K562 (cell line): ENCODE results near the gene LY6G6F. TPM values are rescaled to one million over a fixed set of nuclear protein-coding genes. Genes with fewer than 3 reads are reported as not detected.

Experiments
- KLF16 ChIP-seq: IDR thresholded peaks from 2 replicates; pipeline ENCODE4 v1.6.1; 2016; ENCODE audit warnings: antibody characterized with exemption
- SUPT5H ChIP-seq: fragments of 450-650 bp; IDR thresholded peaks from 2 replicates; pipeline ENCODE4 v1.6.1; 2016
- TAF7 ChIP-seq: fragments of 450-650 bp; IDR thresholded peaks from 2 replicates; pipeline ENCODE4 v1.6.1; 2016; ENCODE audit warnings: missing genetic modification characterization, missing compliant biosample characterization
- ZBTB1 ChIP-seq: sonication (generic); formaldehyde crosslinking; IDR thresholded peaks from 2 replicates; pipeline ENCODE4 v1.8.1; 2023; ENCODE audit warnings: missing genetic modification reagents, low read depth, mild to moderate bottlenecking, borderline replicate concordance
- ZNF668 ChIP-seq: fragments of 250-450 bp; sonication (Bioruptor Pico); IDR thresholded peaks from 2 replicates; pipeline ENCODE4 v1.8.0; 2022; ENCODE audit warnings: mild to moderate bottlenecking, inconsistent platforms
- ZNF830 ChIP-seq: fragments of 250-450 bp; sonication (Bioruptor Pico); IDR thresholded peaks from 2 replicates; pipeline ENCODE4 v1.5.0; 2021; ENCODE audit warnings: mild to moderate bottlenecking
- polyA plus RNA-seq, 8 experiments: library from polyadenylated mRNA; depleted of rRNA in 4 of 8; stranded (reverse) in 5 of 8; unstranded in 3 of 8; fragments of >200 nt; fragmentation: Nextera tagmentation in 2 of 8; fragmentation: Illumina TruSeq in 1 of 8; extraction: Ambion mirVana in 2 of 8; extraction: Trizol in 1 of 8; gene quantifications; 2 replicates each; pipeline versions ENCODE4 v1.2.1 to v1.2.3, GENCODE V29; 2011 to 2014; ENCODE audit warnings: inconsistent platforms in 1 of 8, missing spikeins in 1 of 8
- total RNA-seq, 7 experiments: library from RNA; depleted of rRNA in 6 of 7; stranded (reverse); fragments of >200 nt in 6 of 7; fragmentation: Illumina TruSeq in 2 of 7; extraction: Trizol in 2 of 7; gene quantifications; 2 replicates each; pipeline versions ENCODE4 v1.2.1 to v1.2.3, GENCODE V29; 2011 to 2021; ENCODE audit warnings: low replicate concordance in 1 of 7
- TF ChIP-seq, protein P1 (sequence below): sonication (generic); formaldehyde crosslinking; IDR thresholded peaks from 2 replicates; pipeline ENCODE4 v1.8.1; 2023; ENCODE audit warnings: mild to moderate bottlenecking, missing genetic modification reagents
- TF ChIP-seq, protein P2 (sequence below): sonication (generic); formaldehyde crosslinking; IDR thresholded peaks from 2 replicates; pipeline ENCODE4 v1.8.1; 2023; ENCODE audit warnings: mild to moderate bottlenecking, missing genetic modification reagents
- TF ChIP-seq, protein P3 (sequence below): sonication (generic); formaldehyde crosslinking; IDR thresholded peaks from 2 replicates; pipeline ENCODE4 v1.8.0; 2022; ENCODE audit warnings: missing genetic modification reagents, mild to moderate bottlenecking, borderline replicate concordance
- TF ChIP-seq, protein P4 (sequence below): sonication (generic); formaldehyde crosslinking; IDR thresholded peaks from 2 replicates; pipeline ENCODE4 v1.8.1; 2022; ENCODE audit warnings: missing genetic modification reagents

LY6G6F gene
- total and polyA plus RNA-seq, 9 of the 15 experiments (the other 6 are each of a cell fraction or from before 2014, with no cell fraction given): 0.14 to 0.50 (median 0.28) TPM; not detected in 2

DNA sequence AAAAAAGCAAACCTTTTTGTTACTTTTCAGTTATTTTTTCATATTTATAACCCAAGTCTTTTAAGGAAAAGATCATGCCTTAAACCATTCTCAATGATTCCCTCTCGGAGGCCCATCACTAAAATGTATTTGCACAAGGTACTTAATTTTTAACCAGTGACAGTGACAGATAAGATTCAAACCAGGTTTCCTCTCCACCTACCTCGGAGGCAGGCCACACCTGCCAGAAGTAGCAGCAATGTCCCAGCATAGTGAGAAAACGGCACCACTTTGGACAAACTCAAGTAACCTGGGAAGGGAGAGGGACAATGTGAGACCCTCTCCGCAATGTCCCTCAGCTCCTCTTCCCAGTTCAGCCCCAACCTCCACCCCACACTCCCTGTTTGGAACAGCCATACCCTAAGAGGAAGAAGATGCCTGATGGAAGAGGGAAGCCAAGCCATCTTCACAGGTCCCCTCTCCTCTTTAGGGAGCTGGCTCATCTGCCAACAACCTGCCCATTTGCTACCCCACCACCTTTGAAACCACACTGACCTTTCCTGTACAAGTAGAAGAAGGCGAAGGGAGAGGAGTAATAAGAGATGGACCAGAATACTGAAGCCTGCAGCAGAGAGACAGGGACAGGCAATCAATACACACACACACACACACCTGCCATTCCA is 5.8 kb upstream of the LY6G6F start (continued):
- TF ChIP-seq, protein P1, sequence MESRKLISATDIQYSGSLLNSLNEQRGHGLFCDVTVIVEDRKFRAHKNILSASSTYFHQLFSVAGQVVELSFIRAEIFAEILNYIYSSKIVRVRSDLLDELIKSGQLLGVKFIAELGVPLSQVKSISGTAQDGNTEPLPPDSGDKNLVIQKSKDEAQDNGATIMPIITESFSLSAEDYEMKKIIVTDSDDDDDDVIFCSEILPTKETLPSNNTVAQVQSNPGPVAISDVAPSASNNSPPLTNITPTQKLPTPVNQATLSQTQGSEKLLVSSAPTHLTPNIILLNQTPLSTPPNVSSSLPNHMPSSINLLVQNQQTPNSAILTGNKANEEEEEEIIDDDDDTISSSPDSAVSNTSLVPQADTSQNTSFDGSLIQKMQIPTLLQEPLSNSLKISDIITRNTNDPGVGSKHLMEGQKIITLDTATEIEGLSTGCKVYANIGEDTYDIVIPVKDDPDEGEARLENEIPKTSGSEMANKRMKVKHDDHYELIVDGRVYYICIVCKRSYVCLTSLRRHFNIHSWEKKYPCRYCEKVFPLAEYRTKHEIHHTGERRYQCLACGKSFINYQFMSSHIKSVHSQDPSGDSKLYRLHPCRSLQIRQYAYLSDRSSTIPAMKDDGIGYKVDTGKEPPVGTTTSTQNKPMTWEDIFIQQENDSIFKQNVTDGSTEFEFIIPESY (CRISPR knock-in tag): no peak
- TF ChIP-seq ZNF830 (CRISPR knock-in tag): no peak
- TF ChIP-seq, protein P2, sequence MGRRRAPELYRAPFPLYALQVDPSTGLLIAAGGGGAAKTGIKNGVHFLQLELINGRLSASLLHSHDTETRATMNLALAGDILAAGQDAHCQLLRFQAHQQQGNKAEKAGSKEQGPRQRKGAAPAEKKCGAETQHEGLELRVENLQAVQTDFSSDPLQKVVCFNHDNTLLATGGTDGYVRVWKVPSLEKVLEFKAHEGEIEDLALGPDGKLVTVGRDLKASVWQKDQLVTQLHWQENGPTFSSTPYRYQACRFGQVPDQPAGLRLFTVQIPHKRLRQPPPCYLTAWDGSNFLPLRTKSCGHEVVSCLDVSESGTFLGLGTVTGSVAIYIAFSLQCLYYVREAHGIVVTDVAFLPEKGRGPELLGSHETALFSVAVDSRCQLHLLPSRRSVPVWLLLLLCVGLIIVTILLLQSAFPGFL (CRISPR knock-in tag): peak; percentile 42; the same call in 1 of the 2 replicates
- TF ChIP-seq KLF16: no peak
- TF ChIP-seq TAF7 (tag): 0 out of 2 replicates have a peak, but pooled peaks have one; percentile 13
- peak; percentile 29; the same call in 1 of the 2 replicates for TF ChIP-seq SUPT5H
- no peak for TF ChIP-seq ZNF668 (CRISPR knock-in tag)
- TF ChIP-seq, protein P3, sequence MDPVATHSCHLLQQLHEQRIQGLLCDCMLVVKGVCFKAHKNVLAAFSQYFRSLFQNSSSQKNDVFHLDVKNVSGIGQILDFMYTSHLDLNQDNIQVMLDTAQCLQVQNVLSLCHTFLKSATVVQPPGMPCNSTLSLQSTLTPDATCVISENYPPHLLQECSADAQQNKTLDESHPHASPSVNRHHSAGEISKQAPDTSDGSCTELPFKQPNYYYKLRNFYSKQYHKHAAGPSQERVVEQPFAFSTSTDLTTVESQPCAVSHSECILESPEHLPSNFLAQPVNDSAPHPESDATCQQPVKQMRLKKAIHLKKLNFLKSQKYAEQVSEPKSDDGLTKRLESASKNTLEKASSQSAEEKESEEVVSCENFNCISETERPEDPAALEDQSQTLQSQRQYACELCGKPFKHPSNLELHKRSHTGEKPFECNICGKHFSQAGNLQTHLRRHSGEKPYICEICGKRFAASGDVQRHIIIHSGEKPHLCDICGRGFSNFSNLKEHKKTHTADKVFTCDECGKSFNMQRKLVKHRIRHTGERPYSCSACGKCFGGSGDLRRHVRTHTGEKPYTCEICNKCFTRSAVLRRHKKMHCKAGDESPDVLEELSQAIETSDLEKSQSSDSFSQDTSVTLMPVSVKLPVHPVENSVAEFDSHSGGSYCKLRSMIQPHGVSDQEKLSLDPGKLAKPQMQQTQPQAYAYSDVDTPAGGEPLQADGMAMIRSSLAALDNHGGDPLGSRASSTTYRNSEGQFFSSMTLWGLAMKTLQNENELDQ (CRISPR knock-in tag): 0 out of 2 replicates have a peak, but pooled peaks have one; percentile 26
- TF ChIP-seq, protein P4, sequence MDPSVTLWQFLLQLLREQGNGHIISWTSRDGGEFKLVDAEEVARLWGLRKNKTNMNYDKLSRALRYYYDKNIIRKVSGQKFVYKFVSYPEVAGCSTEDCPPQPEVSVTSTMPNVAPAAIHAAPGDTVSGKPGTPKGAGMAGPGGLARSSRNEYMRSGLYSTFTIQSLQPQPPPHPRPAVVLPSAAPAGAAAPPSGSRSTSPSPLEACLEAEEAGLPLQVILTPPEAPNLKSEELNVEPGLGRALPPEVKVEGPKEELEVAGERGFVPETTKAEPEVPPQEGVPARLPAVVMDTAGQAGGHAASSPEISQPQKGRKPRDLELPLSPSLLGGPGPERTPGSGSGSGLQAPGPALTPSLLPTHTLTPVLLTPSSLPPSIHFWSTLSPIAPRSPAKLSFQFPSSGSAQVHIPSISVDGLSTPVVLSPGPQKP: 0 out of 2 replicates have a peak, but pooled peaks have one; percentile 61
- 0 out of 2 replicates have a peak, but pooled peaks have one; percentile 46 for TF ChIP-seq ZBTB1
- TF ChIP-seq, all 486 proteins: peak for 14
